Activated CD4-positive, alpha-beta T cell treated with anti-CD3 and anti-CD28 coated beads, Interleukin-2, Interleukin-6, amounts not matched to agents 100 ng/mL and 50 ng/mL, durations not matched to agents 16 hours and 8 hours (primary cell): ENCODE data around the gene ST6GALNAC6.
"Not testable (repeated sequence)": the region's sequence is repeated elsewhere in the genome, so short reads cannot be mapped to it uniquely, and the experiment has no call there.

Source experiments
- DNase-seq: peaks from one replicate; pipeline ENCODE4 v3.0.0-alpha.2; 2020

Gene ST6GALNAC6

DNA sequence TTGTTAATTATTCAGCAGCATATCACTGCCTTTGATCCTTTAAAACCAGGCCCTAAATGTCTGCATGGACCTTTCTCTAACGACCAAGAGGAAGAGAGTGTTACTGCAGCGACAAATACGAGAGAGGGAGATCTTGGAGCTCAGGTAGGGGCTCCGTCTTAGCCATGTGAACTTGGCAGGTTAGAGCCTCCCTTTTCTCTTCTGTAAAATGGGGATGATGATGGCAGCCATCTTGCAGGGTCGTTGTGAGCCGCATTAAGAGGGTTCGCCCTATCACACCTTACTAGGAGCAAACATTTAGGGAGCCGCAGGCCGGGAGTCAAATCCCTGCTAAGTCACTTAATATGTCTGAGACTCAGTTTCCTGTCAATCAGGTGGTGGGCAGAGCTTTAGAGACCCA, 46.6 kb downstream of the ST6GALNAC6 start:
- no peak for DNase-seq

DNA sequence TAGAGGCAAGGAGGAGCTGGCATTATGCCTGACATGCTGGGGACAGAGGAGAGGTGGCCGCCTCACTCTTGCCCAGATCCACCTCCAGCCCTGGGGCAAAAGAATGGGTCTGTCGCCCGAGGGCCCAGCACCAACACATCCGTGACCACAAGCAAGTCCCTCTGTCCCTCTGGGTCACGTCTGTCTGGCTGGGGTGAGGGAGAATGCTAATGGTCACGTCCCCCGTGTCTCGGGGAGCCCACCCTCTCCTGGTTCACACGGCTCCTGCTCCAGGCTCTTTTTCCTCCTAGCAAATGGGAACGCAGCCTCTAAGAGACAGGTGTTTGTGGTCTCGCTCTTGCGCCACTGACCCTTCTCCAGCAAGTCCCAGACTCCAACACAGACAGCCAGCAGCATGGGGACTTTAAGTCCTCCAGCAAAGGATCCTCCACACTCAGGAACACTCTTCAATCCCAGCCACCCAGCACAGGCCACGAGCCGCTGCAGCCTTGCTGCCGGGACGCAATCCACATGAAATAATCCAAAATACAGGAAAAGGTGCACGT, 49.0 kb downstream of the ST6GALNAC6 start:
- DNase-seq, result no peak

DNA sequence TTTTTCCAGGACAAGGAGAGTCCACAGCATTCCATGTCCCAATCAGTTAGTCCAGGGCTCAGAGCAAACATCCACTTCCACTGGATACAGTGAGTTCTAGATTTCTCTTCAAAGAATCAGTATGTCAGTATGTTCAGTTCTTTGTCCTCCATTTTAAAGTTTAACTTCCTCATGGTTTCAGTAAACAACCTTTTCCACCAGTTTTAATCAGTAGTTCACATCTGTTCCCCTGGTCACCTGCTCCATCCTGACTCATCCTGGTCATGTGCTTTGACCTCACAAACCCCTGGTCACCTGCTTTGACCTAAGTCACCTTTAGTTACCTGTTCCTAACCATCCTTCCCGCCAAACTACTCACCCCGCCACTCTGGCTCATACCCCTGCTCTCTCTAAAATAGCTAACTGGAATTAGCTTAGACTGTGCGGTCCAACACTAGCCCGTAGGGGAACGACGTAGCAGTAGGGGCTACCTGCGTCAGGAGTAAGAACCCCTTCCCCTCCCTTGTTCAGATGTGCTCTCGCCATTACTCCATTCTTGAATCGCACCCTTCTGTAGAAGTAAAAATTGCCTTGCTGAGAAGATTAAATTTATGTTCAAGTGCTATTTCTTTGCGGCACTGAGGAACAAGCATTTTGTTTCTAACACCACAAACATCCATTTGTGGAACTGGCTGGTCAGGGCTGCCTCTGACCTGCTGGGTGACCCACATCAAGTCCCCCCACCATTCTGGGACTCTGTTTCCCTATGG, 50.5 kb downstream of the ST6GALNAC6 start:
- DNase-seq, result no peak

DNA sequence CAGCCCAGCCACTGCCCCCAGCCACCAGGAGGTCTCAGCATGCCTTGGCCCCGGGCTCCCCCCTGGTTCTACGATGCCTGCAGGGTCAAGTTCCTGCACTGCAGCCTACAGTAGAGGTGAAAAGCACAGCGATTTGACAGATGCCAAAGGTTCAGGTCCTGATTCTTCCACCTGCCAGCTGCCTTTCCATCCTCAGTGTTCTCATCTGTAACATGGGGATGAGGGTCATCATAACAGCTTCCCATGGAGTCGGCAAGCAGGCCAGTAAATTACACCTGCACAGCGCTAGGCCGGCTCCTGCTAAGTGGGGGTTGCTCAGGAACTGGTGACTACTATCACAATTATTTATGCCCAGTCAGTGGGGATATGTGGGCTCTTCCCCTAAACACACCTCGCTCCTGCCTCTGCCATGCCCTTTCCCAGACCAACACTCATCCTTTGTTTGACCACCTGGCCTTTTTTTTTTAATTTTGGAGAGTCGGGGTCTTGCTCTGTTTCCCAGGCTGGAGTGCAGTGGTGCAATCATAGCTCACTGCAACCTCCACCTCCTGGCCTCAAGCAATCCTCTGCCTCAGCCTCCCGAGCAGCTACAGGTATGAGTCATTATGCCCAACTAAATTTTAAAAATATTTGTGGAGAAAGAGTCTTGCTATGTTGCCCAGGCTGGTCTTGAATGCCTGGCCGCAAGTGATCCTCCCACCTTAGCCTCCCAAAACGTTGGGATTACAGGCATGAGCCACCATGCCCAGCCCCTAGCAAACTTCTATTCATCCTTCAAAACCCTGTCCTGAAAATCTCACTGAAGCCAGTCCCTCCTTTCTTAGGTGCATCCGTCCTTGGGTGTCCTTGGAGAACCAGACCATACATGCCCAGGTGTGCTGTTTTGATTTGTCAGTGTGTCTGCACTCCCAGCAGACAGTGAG, 51.3 kb downstream of the ST6GALNAC6 start:
- DNase-seq, result no peak

DNA sequence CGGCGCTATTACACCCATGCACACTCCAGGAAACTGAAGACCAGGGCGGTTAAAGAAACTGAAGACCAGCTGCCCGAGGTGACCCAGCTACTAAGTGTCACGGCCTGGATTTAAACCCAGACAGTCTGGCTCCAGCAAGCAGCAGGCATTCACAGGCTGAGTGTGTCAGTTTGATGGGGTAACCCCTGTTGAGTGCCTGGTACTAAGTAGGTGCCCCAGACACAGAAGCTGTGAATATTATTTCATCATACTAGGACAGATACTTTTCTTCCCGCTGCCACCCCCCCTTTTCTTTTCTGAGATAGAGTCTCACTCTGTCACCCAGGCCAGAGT, 52.3 kb downstream of the ST6GALNAC6 start:
- DNase-seq, result no peak

DNA sequence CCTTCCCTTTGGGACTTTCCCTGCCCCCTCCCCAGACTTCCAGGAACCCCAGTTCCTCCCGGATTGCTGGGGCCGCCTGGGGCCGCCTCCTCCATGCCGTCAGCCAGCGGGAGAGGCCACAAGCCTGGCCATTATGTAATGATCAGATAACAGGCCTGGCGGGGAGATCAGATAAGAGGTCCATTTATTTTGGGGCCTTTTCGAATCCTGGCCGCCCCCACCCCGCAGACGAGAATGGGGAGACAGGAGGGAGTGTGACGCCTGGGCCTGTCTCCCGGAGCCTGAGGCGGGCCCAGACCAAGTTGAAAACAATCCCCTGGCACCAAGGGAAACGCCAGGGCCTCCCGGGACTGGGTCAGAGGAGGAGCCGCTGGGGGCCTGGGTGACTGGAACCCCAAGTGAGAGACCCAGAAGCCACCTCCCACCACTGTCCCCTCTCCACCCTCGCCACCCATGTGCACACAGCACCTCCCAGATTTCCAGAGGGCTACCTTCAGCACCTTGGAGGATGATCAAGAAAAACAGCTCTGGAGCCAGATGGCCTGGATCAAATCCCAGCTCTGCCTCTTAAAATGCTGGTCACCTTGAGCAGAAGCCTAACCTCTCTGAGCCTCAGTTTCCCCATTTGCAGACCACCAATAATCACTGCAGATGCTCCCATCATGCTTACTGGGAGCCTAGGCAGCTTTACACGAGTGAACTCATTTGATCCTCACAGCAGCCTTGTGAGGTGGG, 52.8 kb downstream of the ST6GALNAC6 start:
- no peak for DNase-seq

DNA sequence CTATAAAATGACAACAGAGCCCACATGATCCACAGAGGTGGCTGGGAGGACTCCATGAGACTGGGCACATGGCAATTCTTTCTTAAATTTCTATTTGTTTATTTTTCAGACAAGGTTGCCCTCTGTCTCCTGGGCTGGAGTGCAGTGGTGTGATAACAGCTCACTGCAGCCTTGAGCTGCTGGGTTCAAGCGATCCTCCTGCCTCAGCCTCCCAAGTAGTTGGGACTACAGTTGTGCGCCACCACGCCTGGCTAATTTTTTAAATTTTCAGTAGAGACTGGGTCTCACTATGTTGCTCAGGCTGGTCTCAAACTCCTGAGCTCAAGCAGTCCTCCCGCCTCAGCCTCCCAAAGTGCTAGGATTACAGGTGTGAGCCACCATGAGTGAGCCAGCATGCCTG, 53.8 kb downstream of the ST6GALNAC6 start:
- not testable (repeated sequence) for DNase-seq

DNA sequence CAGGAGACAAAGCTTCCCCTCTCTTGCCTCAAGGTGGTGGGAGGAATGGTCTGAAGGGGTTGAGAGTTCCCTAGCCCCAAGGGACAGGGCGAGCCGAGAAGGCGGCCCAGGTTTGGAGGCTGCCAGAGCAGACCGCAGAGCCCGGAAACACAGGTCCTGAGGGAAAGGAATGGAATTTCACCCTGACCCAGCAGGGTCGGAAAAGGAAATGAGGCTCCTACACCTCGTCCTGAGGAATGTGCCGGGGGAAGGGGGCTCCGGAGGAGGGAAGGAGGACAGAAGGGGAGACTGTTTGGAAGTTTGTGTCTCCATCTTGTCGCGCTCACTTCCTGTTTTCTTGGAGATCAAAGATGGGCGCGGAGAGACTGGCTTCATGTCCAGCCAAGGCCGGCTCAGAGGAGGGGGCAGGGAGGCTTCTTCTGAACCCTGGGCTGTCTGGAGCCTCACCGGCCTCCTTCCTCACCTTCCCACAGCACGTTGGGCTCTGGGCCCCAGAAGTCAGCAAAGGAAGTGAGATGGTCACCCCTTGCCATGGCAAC, 54.5 kb downstream of the ST6GALNAC6 start:
- no peak for DNase-seq

DNA sequence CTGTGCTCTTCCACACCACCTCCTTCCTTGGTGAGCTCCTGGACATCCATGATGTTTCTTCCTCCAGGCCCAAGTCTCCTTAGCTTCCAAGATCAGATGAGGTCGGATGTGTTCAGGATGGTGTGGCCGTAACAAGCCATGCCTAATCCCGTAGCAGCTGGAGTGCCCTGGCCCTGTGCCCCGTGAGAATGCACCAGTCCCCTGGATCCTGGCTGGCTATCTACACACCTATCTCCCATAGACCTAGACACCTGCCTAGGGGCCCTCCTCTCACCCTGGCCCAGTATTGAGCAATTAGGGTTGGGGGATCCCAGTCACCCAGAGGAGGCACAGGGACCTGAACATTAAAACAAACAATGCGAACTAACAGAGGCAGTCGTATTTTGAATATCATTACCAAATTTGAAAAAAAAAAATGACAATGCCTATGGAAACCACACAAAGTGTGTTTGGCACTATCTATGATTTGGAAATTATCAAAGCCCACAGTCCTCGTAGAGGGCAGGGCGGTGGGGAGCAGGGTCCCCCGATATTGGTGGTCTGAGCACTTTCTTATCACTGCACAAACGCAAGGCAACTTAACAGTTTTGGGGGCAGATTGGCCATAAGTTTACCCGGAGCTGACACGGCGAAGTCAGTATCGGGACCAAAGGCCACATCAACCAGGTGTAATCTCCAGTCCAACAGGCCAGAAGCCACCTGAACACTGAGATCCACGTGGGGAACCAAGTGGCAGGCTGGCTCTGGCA, 58.1 kb downstream of the ST6GALNAC6 start:
- DNase-seq, result no peak

DNA sequence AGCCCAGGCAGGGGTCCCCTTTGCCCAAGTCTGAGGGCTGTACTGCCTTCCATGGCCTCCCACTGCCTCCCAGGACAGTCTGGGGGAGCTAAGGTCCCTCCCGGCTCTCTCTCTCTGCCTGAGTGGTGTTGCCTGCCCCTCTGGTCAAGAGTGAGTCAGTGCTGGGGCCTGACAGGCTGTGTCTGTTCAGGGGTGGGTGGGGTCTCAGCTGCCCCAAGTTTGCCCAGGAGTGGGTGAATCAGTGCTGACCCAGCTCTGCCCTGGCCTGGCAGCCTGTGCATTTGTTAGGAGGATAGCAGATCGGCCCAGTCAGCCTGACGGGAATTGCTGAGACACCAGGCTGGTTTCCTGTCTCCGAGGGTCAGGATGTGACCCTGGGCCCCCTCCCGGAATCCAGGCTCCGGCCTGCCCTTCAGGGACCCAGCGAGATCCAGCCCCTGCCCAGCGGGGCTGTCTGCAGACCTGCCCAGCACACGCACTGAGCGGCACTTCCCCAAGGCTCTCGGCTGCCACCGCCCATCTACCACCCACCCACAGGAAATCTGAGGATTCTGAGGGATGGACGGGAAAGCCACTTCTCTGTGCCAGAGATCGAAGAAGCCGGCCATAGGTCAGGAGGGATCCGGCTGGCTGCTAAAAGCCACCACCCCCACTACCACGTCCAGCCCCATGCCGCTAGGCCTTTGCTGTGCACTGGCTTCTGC, 60.9 kb downstream of the ST6GALNAC6 start:
- DNase-seq, result no peak

DNA sequence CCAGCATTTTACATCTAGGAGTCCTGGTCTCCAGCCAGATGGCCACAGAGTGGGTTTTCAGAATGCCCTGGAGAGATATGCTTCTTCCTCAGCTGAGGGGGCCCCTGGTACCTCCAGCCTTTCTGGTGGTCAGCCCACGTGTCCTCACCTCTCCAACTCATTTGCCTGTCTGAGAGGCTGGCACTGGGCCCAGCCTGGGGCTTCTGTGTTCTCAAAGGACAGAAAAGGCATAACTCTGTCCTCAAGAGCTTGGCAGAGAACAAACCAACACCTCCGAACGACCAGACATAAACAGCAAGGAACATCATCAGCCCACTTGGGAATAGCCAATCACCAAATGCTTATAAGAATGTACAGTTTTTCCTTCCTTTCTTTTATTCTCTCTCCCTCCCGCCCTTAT, 62.1 kb downstream of the ST6GALNAC6 start:
- DNase-seq, result no peak

DNA sequence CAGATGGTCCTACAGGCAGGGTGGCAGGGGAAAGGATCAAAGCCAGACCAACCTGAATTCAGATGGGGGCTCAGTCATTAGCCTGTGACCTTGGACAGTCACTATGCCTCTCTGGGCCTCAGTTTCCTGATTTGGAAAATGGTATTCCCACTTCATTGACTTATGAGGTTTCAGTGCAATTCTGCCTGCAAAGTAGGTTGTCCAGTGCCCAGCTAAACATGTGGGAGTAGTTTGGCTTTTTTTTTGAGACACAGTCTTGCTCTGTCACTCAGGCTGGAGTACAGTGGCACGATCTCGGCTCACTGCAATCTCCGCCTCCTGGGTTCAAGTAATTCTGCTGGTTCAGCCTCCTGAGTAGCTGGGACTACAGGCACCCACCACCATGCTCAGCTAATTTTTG, 62.8 kb downstream of the ST6GALNAC6 start:
- DNase-seq, result not testable (repeated sequence)

DNA sequence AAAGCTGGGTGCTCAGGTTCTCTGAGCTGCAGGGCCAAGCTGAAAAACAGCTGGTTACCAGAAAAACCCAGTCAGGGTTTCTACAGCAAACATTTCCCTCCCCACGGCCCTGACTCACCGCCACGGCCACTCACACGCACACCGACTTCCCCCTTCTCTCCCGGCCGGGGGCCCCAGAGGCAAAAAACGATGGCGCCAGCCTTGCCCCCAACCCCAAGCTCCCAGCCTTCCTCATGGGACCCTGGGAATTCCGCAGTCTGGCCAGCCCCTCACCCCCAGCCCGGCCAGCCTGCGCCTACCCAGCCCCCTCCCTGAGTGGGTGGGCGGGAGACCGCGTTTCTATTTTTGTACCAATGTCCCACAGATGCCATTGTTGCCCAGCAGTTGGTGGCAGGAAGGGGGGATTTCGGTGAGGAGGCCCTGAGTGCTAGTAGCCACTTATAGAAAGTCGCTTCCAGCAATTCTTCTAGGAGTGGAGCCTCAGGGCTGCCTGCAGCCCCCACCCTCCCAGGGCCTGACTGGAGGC, 63.3 kb downstream of the ST6GALNAC6 start:
- DNase-seq, result no peak
